HepG2 (cell line): ENCODE measurements around the gene SLC15A3. TPM values are rescaled to one million over a fixed set of nuclear protein-coding genes. Genes with fewer than 3 reads are reported as not detected.
A peak's percentile ranks its signal among the peaks of the same experiment; 100 is the strongest.

Source experiments
- ATM ChIP-seq: fragments of 450-650 bp; IDR thresholded peaks from 2 replicates; pipeline ENCODE4 v1.7.1; 2017; ENCODE audit warnings: mild to moderate bottlenecking, borderline replicate concordance
- ELF1 ChIP-seq: sonication (generic); formaldehyde crosslinking; IDR thresholded peaks from 2 replicates; pipeline ENCODE4 v1.4.0; 2020; ENCODE audit warnings: missing genetic modification reagents
- GPN1 ChIP-seq: sonication (generic); formaldehyde crosslinking; IDR thresholded peaks from 2 replicates; pipeline ENCODE4 v1.5.1; 2020; ENCODE audit warnings: missing genetic modification reagents, borderline replicate concordance
- HOXA7 ChIP-seq: sonication (generic); formaldehyde crosslinking; IDR thresholded peaks from 2 replicates; pipeline ENCODE4 v1.8.1; 2022; ENCODE audit warnings: mild to moderate bottlenecking, missing genetic modification reagents, moderate library complexity
- JARID2 ChIP-seq: sonication (generic); formaldehyde crosslinking; IDR thresholded peaks from 2 replicates; pipeline ENCODE4 v1.8.1; 2023; ENCODE audit warnings: missing genetic modification reagents, inconsistent platforms; ENCODE audit not compliant: insufficient replicate concordance
- MAZ ChIP-seq, 2 experiments: sonication (generic) in 1 of 2; formaldehyde crosslinking in 1 of 2; IDR thresholded peaks; 2 replicates each; pipeline versions ENCODE4 v1.5.0 to v1.6.1; 2012 to 2020; ENCODE audit warnings: low read depth in 2 of 2, mild to moderate bottlenecking in 2 of 2, borderline replicate concordance in 1 of 2, improper control_type of control experiment in 1 of 2, low read length in 1 of 2, missing genetic modification reagents in 1 of 2, moderate library complexity in 1 of 2
- MEIS1 ChIP-seq: sonication (generic); formaldehyde crosslinking; IDR thresholded peaks from 2 replicates; pipeline ENCODE4 v1.9.0; 2021; ENCODE audit warnings: mild to moderate bottlenecking, missing genetic modification reagents, moderate library complexity, borderline replicate concordance
- NFE2L2 ChIP-seq: fragments of 150-350 bp; IDR thresholded peaks from 2 replicates; pipeline ENCODE4 v1.6.1; 2014; ENCODE audit warnings: low read length
- PAWR ChIP-seq: sonication (generic); formaldehyde crosslinking; IDR thresholded peaks from 2 replicates; pipeline ENCODE4 v1.4.0; 2020; ENCODE audit warnings: missing genetic modification reagents, mild to moderate bottlenecking, borderline replicate concordance
- PRMT3 ChIP-seq: sonication (generic); formaldehyde crosslinking; IDR thresholded peaks from 2 replicates; pipeline ENCODE4 v1.8.1; 2022; ENCODE audit warnings: low read depth, mild to moderate bottlenecking, moderate library complexity, missing genetic modification reagents, borderline replicate concordance
- RORA ChIP-seq: sonication (generic); formaldehyde crosslinking; IDR thresholded peaks from 2 replicates; pipeline ENCODE4 v1.5.0; 2020; ENCODE audit warnings: mild to moderate bottlenecking, missing genetic modification reagents, moderate library complexity
- SMAD1 ChIP-seq: sonication (generic); formaldehyde crosslinking; IDR thresholded peaks from 2 replicates; pipeline ENCODE4 v1.4.0; 2020; ENCODE audit warnings: missing genetic modification reagents, low read depth, mild to moderate bottlenecking, borderline replicate concordance
- TBX2 ChIP-seq: sonication (generic); formaldehyde crosslinking; IDR thresholded peaks from 2 replicates; pipeline ENCODE4 v1.5.0; 2020; ENCODE audit warnings: missing genetic modification reagents, mild to moderate bottlenecking, borderline replicate concordance
- THYN1 ChIP-seq: sonication (generic); formaldehyde crosslinking; IDR thresholded peaks from 2 replicates; pipeline ENCODE4 v1.8.1; 2023; ENCODE audit warnings: low read depth, mild to moderate bottlenecking, moderate library complexity, missing genetic modification reagents, borderline replicate concordance
- XRCC5 ChIP-seq: fragments of 200-400 bp; formaldehyde crosslinking; optimal IDR thresholded peaks from 2 replicates; pipeline ENCODE3; 2017; ENCODE audit warnings: mild to moderate bottlenecking, low read length
- ZMYM4 ChIP-seq: sonication (generic); formaldehyde crosslinking; IDR thresholded peaks from 2 replicates; pipeline ENCODE4 v1.8.1; 2023; ENCODE audit warnings: mild to moderate bottlenecking, missing genetic modification reagents
- ZSCAN20 ChIP-seq: sonication (generic); formaldehyde crosslinking; IDR thresholded peaks from 2 replicates; pipeline ENCODE4 v1.4.0; 2020; ENCODE audit warnings: missing genetic modification reagents, mild to moderate bottlenecking, borderline replicate concordance
- polyA plus RNA-seq, 8 experiments: library from polyadenylated mRNA; depleted of rRNA in 3 of 8; stranded (reverse) in 7 of 8; unstranded in 1 of 8; fragments of >200 nt; fragmentation: Illumina TruSeq in 4 of 8; extraction: Trizol in 4 of 8; gene quantifications; 2 replicates each; pipeline versions ENCODE4 v1.2.1 to v1.2.3, GENCODE V29; 2011 to 2016; ENCODE audit warnings: low read depth in 4 of 8, missing spikeins in 1 of 8, mixed read lengths in 1 of 8; ENCODE audit not compliant: insufficient read depth in 1 of 8
- total RNA-seq, 5 experiments: library from RNA; depleted of rRNA; stranded (reverse); fragments of >200 nt; fragmentation: Illumina TruSeq; extraction: Trizol; gene quantifications; 2 replicates each; pipeline ENCODE4 v1.2.3, GENCODE V29; 2016; ENCODE audit warnings: low read depth in 1 of 5
- TF ChIP-seq, protein P1 (sequence below): sonication (generic); formaldehyde crosslinking; IDR thresholded peaks from 2 replicates; pipeline ENCODE4 v1.4.0; 2020; ENCODE audit warnings: missing genetic modification reagents, mild to moderate bottlenecking, borderline replicate concordance
- TF ChIP-seq, protein P2 (sequence below): sonication (generic); formaldehyde crosslinking; IDR thresholded peaks from 2 replicates; pipeline ENCODE4 v1.5.0; 2020; ENCODE audit warnings: mild to moderate bottlenecking, missing genetic modification reagents, borderline replicate concordance
- TF ChIP-seq, protein P3 (sequence below), 2 experiments: fragments of 450-650 bp in 1 of 2; sonication (generic) in 1 of 2; formaldehyde crosslinking; IDR thresholded peaks; 2 replicates each; pipeline versions ENCODE4 v1.5.0 to v1.8.0; 2020 to 2022; ENCODE audit warnings: mild to moderate bottlenecking in 1 of 2, missing genetic modification reagents in 1 of 2
- TF ChIP-seq, protein P4 (sequence below): sonication (generic); formaldehyde crosslinking; IDR thresholded peaks from 2 replicates; pipeline ENCODE4 v1.5.0; 2020; ENCODE audit warnings: missing genetic modification reagents, mild to moderate bottlenecking, borderline replicate concordance

The SLC15A3 gene
- total and polyA plus RNA-seq, 2 of the 13 experiments (the other 11 are each of a cell fraction or from before 2014, with no cell fraction given) = 0.45 to 0.77 TPM

DNA sequence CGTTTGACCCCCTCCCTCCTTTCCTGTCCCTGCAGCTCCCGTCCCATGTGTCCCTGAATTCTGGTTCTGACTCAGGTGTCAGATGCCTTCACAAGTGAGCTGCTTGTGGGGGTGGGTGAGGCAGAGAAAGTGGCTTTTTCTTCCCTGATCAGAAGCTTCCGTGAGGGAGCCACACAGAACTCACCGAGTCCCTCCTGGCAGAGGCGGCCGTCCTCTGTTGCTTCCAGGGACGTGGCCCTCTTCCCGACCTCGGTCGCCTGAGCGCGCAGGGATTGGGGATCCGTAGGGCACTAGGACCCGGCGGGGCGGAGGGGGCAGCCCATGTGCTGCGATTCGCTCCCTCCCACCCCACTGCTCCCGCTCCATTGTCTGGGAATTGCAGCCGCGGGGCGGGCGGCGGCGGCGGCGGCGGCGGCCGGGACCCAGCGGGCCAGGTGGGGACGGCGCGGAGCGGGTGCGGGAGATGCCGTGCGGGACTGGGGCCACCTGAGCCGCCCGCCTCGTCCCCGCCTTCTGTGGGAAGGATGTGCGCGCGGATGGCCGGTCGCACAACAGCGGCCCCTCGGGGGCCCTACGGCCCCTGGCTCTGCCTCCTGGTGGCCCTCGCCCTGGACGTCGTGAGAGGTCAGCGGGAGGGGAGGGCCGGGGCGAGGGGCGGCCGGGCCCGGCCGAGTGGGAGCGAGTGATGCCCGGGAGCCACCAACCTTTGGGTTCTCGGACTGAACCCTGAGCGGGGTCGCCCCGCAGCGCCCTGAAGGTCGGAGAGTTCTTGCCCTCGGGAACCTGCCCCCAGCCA is 27.7 kb downstream of the SLC15A3 start, which contains the start of gene TMEM132A (continued):
- TF ChIP-seq, protein P1, sequence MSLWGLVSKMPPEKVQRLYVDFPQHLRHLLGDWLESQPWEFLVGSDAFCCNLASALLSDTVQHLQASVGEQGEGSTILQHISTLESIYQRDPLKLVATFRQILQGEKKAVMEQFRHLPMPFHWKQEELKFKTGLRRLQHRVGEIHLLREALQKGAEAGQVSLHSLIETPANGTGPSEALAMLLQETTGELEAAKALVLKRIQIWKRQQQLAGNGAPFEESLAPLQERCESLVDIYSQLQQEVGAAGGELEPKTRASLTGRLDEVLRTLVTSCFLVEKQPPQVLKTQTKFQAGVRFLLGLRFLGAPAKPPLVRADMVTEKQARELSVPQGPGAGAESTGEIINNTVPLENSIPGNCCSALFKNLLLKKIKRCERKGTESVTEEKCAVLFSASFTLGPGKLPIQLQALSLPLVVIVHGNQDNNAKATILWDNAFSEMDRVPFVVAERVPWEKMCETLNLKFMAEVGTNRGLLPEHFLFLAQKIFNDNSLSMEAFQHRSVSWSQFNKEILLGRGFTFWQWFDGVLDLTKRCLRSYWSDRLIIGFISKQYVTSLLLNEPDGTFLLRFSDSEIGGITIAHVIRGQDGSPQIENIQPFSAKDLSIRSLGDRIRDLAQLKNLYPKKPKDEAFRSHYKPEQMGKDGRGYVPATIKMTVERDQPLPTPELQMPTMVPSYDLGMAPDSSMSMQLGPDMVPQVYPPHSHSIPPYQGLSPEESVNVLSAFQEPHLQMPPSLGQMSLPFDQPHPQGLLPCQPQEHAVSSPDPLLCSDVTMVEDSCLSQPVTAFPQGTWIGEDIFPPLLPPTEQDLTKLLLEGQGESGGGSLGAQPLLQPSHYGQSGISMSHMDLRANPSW = no peak
- TF ChIP-seq MAZ (IDR thresholded peaks at IDR 0.05; ENCODE audit: borderline replicate concordance, low read depth, low read length) = peak; percentile 83; the same call in 1 of the 2 replicates
- TF ChIP-seq MAZ (CRISPR knock-in tag; IDR thresholded peaks at IDR 0.05; ENCODE audit: low read depth) = peak; percentile 88
- TF ChIP-seq GPN1 (CRISPR knock-in tag) = 0 out of 2 replicates have a peak, but pooled peaks have one; percentile 22
- peak; percentile 91 for TF ChIP-seq ZMYM4 (CRISPR knock-in tag)
- TF ChIP-seq ZSCAN20 (CRISPR knock-in tag) = no peak
- TF ChIP-seq PAWR = no peak
- no peak for TF ChIP-seq ELF1 (CRISPR knock-in tag)
- TF ChIP-seq TBX2 (CRISPR knock-in tag) = peak; percentile 56; the same call in 1 of the 2 replicates
- no peak for TF ChIP-seq JARID2 (CRISPR knock-in tag)
- peak; percentile 91 for TF ChIP-seq XRCC5
- TF ChIP-seq MEIS1 (CRISPR knock-in tag) = no peak
- no peak; the same call in 1 of the 2 replicates for TF ChIP-seq PRMT3
- TF ChIP-seq SMAD1 (CRISPR knock-in tag) = no peak
- TF ChIP-seq HOXA7 (CRISPR knock-in tag) = no peak
- no peak for TF ChIP-seq RORA (CRISPR knock-in tag)
- no peak for TF ChIP-seq ATM
- no peak for TF ChIP-seq NFE2L2
- TF ChIP-seq, protein P2, sequence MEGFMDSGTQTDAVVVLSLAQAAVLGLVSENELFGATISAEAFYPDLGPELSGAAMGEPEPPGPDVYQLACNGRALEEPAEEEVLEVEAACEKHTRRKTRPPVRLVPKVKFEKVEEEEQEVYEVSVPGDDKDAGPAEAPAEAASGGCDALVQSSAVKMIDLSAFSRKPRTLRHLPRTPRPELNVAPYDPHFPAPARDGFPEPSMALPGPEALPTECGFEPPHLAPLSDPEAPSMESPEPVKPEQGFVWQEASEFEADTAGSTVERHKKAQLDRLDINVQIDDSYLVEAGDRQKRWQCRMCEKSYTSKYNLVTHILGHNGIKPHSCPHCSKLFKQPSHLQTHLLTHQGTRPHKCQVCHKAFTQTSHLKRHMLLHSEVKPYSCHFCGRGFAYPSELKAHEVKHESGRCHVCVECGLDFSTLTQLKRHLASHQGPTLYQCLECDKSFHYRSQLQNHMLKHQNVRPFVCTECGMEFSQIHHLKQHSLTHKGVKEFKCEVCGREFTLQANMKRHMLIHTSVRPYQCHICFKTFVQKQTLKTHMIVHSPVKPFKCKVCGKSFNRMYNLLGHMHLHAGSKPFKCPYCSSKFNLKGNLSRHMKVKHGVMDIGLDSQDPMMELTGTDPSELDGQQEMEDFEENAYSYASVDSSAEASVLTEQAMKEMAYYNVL (CRISPR knock-in tag) = no peak
- TF ChIP-seq, protein P3, sequence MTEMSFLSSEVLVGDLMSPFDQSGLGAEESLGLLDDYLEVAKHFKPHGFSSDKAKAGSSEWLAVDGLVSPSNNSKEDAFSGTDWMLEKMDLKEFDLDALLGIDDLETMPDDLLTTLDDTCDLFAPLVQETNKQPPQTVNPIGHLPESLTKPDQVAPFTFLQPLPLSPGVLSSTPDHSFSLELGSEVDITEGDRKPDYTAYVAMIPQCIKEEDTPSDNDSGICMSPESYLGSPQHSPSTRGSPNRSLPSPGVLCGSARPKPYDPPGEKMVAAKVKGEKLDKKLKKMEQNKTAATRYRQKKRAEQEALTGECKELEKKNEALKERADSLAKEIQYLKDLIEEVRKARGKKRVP (CRISPR knock-in tag; IDR thresholded peaks at IDR 0.05) = no peak
- TF ChIP-seq, protein P4, sequence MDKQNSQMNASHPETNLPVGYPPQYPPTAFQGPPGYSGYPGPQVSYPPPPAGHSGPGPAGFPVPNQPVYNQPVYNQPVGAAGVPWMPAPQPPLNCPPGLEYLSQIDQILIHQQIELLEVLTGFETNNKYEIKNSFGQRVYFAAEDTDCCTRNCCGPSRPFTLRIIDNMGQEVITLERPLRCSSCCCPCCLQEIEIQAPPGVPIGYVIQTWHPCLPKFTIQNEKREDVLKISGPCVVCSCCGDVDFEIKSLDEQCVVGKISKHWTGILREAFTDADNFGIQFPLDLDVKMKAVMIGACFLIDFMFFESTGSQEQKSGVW (CRISPR knock-in tag) = no peak
- no peak for TF ChIP-seq THYN1 (CRISPR knock-in tag)
